OCI-M1 (cell line): ENCODE measurements around the gene SEC16A.

Experiments used
- DNase-seq: peaks from one replicate; lab custom pipeline; 2025; lab: John Stamatoyannopoulos, UW

The SEC16A gene

GRCh38 chr9:136482793-136483588 is at the start of gene SEC16A:
TSS of gene SEC16A (minus strand) at chr9:136483040. CDS start at chr9:136477615, 5,425 bp downstream.
- DNase-seq: peak; percentile 99

GRCh38 chr9:136531904-136532798 is 49.3 kb upstream of the SEC16A start:
- no peak for DNase-seq

DNA sequence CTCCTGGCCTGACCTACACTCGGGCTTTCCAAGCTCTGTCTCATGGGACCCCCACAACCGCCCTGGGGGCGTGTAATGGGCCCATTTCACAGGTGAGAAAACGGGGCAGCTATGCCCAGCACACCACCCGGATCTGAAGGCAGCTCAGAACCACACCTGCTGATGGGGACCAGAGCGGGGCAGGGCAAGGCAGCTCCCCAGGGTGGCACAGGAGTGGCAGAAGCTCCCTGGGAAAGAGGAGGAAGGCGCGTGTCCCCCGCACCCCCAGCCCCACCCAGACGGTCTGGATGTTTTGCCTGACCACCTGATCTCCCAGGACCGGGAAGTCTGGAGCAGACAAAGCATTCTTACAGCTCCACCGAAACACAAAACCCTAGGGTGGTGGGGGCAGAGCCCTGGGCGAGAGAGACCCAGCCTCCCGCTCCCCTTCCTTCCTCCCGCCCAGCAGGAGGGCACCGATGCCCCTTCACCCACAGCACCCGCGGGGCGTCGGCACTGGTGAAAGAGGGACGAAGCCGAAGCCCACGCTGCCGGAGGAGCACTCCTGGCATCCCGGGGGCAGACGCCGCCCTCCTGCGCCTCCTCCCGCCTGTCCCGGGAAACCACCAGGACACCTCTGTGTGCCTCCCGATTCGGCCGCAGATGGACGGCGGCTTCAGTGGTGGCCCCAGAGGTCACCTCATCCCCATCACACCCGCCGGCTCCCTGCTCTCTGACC is 48.5 kb upstream of the SEC16A start:
- no peak for DNase-seq

DNA sequence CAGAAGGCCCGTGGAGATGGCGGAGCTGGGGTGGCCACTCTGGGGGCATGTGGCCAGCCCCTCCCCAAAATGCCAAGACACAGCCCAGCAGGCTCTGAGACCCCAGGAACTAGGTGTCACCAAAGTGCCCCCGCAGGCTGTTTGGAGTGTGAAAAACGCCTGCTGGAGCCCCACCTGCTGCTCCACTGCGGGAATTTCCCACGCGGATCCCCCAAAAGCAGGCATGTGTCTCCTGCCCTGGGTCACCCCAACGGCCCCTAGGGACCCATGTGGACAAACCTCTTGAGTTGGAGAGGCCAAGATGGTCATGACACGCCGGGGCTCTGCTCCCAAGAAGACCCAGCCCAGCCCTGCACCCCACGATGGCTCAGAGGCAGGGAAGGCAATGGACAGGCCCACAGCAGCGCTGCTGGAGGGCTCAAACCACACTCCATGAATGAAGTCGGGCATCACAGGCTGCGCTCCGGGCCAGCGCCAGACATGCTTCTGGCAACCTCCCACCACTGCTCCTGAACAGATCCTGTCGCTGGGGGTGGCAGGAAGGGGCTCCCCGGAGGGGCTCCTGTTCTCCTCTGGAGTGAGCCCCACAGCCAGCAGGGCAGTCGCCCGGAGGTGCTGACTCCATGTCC is 47.7 kb upstream of the SEC16A start:
- no peak for DNase-seq

GRCh38 chr9:136529516-136530460 is 46.9 kb upstream of the SEC16A start:
- no peak for DNase-seq

DNA sequence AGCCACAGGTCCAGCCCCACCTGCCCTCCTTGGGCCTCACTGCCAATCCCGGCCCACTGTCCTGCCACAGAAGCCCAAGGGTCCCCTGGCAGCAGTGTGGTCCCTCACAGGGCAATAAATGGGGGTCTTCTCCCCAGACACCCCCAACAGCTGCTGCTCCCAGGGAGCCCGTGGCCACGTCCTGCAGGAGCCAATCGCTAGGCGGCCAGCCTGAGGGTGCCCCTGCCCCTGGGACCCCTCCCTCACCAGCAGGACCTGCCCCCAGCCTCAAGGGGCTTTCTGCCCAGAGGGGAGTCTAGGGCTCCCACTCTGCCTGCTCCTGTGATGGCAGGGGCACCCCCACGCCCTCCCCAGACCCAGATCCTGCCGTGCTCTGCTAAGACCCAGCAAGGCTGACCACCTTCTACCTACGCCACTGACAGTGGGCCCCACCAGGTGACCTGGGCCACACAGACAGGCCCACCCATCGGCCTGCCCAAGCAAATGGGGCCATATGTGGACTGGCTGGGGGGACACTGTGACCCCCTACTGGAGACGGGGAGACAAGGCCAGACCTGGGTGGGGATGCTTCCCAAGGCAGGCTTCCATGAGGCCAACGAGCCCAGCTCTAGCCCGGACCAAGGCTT is 46.0 kb upstream of the SEC16A start:
- DNase-seq: no peak

GRCh38 chr9:136527721-136528710 is 45.2 kb upstream of the SEC16A start:
- DNase-seq: no peak

GRCh38 chr9:136527131-136527530 is 44.3 kb upstream of the SEC16A start:
- no peak for DNase-seq

DNA sequence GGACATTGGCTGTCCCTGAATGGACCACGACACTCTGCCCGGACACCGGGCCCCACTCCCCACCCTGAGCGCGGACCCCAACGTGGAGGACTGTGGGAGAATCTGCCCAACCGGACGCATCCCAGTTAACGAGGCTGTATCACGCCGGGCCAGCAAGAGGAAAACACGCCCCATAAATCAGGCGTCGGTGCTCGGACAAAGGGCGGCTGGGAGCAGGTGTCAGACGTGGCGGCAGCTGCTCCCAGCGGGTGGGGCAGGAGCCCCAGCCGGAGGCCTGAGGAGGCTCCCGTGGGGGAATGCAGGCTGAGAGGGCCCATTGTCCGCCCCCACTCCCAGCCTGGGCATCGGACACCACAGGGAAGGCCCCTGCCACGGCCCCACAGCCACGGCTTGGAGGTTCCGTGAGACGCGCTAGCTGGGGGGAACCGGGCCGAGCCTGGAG is 43.8 kb upstream of the SEC16A start:
- DNase-seq: no peak

DNA sequence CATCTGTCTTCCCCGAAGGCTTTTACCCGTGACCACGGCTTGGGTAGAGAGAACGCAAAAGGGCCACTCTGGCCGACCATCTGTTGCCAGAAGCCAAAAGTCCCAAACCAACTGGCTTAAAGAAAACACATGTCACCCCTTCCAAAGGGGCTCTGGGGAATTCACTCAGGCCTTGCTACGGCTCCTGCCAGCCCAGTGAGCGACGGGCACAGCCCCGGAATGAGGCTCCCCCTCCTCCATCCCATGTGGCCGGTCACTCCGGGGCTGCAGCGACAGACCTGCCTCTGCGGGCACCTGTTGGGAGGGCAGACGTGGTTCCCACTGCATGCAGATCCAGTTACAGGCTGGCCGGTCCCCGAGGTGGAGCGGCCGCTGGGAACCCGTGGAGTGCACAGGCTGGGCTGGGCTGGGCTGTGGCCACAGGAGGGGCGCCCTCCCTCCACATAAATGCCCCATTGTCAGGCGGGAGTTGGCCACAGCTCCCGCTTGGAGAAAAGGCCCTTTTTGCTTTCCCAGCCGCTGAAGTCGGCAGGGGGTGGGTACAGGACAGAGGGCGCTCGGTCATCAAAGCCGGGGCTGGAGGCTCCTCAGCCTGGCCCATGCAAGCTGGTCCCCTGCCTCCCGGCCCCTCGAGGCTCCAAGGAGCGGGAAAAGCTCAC is 43.1 kb upstream of the SEC16A start:
- DNase-seq: no peak

DNA sequence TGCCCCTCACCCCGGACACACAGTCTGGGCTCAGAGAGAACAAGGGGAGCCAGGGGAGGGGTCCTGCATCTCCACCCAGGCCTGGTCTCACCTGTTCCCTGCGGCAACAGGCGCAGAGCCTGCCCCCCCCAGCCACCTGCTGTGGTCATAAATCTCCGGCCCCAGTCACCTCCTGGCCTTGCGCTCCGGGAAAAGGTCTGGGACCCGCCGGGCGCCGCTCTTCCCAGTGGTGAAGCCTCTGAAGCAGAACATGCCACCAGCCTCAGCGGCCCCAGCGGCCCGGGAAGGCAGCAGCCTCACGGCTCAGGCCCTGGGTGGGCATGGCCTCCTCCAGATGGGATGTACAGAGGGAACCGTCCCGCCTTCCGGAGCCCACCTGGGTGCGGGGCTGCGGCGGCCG is 42.4 kb upstream of the SEC16A start:
- DNase-seq: no peak

DNA sequence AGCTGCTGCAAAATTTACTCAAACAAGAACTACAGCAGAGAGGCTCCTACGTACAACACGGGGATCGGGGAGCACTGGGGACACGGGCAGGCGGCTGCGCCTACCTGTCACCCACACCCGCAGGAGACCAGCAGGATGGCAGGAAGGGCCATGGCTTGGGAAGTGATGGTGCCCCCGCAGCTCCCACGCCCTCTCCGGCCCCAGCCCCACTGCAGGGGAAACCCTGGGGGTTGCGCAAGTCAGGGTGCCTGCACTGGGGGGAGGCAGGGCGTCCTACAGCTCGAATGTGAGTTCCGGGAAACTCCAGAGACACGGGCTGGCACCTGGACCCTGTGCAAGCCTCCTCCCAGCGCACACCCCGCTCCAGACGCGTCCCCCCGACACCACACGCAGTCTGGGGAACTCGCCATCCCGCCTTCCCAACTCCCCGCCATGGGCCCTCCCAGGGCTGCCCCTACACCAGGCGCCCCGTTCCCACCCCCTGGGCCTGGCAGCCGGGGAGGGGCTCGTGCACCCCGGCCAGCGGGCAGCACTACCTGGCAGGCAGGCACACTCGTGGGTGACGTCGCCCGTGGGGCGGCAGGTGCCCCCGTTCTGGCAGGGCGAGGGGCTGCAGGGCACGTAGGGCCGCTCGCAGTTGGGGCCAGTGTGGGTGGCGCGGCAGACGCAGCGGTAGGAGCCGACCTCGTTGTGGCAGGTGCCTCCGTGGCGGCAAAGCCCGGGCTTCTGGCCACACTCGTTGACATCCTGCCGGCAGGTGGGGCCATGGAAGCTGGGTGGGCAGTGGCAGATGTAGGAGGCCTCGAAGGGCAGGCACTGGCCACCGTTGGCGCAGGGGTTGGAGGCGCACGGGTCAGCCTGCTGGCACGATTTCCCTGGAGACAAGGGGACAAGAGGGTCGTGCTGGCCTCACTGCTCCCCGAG is 39.7 kb upstream of the SEC16A start:
- no peak for DNase-seq

- DNase-seq: peak; percentile 20
Measured at GRCh38 chr9:136521537-136521936, 38.7 kb upstream of the SEC16A start.

DNA sequence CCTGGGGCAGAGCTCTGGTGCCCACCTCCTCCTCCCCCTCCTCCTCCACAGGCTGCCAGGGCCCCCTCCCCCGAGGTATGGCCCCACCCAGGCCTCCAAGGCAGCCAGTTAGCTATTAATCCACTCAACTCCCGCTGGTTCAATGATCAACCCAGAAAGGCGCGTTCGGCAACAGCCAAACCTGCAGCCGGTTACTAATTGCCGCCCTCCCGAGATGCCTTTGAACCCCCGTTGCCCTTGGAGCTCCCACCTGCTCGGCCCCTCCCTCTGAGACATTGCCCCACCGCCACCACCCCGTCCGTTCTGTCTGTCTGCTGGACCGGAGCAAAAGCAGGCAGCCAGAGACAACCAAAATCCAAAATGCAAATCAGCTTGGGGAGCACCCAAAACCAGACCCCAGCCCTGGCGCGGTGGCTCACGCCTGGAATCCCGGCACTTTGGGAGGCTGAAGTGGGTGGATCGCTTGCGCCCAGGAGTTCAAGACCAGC is 37.3 kb upstream of the SEC16A start:
- no peak for DNase-seq

- DNase-seq: no peak
Measured at GRCh38 chr9:136519263-136520052, 36.6 kb upstream of the SEC16A start.

DNA sequence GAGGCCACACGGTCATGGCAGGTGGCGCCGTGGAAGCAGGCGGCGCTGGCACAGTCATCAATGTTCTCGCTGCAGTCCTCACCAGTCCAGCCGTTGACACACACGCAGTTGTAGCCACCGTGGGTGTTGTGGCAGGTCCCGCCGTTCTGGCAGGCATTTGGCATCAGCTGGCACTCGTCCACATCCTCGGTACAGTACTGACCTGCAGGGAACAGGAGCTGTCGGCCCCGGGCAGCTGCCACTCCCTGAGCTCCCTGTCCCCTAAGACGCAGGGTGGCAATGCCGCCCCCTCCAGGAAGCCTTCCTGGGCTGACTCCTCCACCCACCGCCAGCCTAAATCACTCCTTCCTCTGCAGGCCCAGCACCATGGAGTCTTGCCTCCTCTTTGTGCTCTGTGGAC is 35.8 kb upstream of the SEC16A start:
- DNase-seq: no peak
